Activated naive CD4-positive, alpha-beta T cell treated with anti-CD3 and anti-CD28 coated beads, Interleukin-2, amount 10 ng/mL, durations not matched to agents 7 days and 5 days (primary cell): ENCODE data around the gene KRT2.

ENCODE experiments used
- CTCF ChIA-PET: fragments of 350-600 bp; sonication (Branson Sonifier 250); formaldehyde crosslinking; loops from one replicate; lab custom pipeline; 2021; ENCODE audit warnings: antibody characterized with exemption; lab: Charles Lee
- DNase-seq: peaks from one replicate; pipeline ENCODE4 v3.0.0-alpha.2; 2020
- H3K27ac Mint-ChIP-seq: one replicate; pipeline ENCODE4 v1.8.0; 2021; ENCODE audit warnings: mild to moderate bottlenecking, moderate library complexity, mixed read lengths
- H3K27me3 Mint-ChIP-seq: one replicate; pipeline ENCODE4 v1.8.0; 2021; ENCODE audit warnings: mild to moderate bottlenecking, mixed read lengths
- H3K36me3 Mint-ChIP-seq: one replicate; pipeline ENCODE4 v1.8.0; 2021; ENCODE audit warnings: mixed read lengths
- H3K4me1 Mint-ChIP-seq: one replicate; pipeline ENCODE4 v1.8.0; 2021; ENCODE audit warnings: mixed read lengths
- H3K4me3 Mint-ChIP-seq: one replicate; pipeline ENCODE4 v1.8.0; 2021; ENCODE audit warnings: mild to moderate bottlenecking, moderate library complexity, mixed read lengths
- H3K9me3 Mint-ChIP-seq: one replicate; pipeline ENCODE4 v1.8.0; 2021; ENCODE audit warnings: mixed read lengths

The KRT2 gene

DNA sequence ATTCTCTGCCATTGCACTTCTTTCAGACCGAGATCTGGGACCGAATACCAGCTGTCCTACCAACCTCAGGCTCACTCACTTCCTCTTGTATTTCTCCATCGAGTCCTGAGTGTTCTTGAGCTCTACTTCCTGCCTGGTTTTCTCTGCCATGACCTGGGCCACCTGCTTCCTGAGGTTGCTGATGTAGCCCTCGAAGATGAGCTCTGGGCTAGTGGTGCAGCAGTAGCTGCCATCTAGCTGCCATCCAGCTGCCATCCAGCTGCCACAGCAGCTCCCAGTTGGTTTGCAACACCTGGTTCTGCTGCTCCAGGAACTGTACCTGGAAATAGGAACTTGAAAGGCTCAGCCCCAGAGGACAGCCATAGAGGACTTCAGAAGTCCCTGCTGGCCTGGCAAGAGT is 18.6 kb downstream of the KRT2 start:
- DNase-seq: peak; percentile 71
- no peak overlapping the region for H3K4me3 Mint-ChIP-seq
- peaks cover 8% of the 10 kb centered on the region for H3K27me3 Mint-ChIP-seq
- peaks cover 1% of the 10 kb centered on the region for H3K36me3 Mint-ChIP-seq
- H3K4me1 Mint-ChIP-seq: peaks cover 66% of the 10 kb centered on the region
- CTCF ChIA-PET: interaction anchor here (0.8 to 1.2 kb wide), 3 partner anchors 8 to 23 kb away, joined by 3 to 6 read pairs (median 3); no protein-coding TSS in a partner anchor
- H3K9me3 Mint-ChIP-seq: peaks cover 1% of the 10 kb centered on the region
- H3K27ac Mint-ChIP-seq: peak overlapping the region; percentile 83

DNA sequence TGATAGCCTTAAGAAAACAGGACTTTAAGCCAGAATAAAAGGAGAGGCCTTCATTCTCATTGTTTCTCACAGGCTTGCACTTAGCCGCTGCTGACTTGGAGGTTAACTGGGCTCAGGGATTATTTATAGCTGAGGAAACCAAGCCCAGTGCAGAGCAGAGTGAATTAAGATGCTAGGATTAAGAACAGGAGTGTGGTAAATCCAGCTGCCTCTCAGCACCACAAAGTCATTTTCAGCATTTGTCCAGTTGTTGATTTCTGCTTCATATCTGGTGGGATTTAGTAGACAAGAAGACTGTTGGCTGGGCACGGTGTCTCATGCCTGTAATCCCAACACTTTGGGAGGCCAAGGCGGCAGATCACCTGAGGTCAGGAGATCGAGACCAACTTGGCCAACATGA is 19.4 kb downstream of the KRT2 start:
- no peak overlapping the region for H3K27ac Mint-ChIP-seq
- H3K9me3 Mint-ChIP-seq: peaks cover 1% of the 10 kb centered on the region
- H3K4me1 Mint-ChIP-seq: peaks cover 68% of the 10 kb centered on the region
- CTCF ChIA-PET: interaction anchor here (1.2 to 1.5 kb wide), 2 partner anchors 9 to 238 kb away, joined by 3 to 6 read pairs; no protein-coding TSS in a partner anchor
- no peak overlapping the region for H3K4me3 Mint-ChIP-seq
- DNase-seq: no peak
- peaks cover 8% of the 10 kb centered on the region for H3K27me3 Mint-ChIP-seq
- peaks cover 1% of the 10 kb centered on the region for H3K36me3 Mint-ChIP-seq

- peaks cover 1% of the 10 kb centered on the region for H3K36me3 Mint-ChIP-seq
- DNase-seq: peak; percentile 15
- H3K27me3 Mint-ChIP-seq: peaks cover 6% of the 10 kb centered on the region
- peaks cover 75% of the 10 kb centered on the region for H3K4me1 Mint-ChIP-seq
- peaks cover 1% of the 10 kb centered on the region for H3K9me3 Mint-ChIP-seq
- CTCF ChIA-PET: interaction anchor here (1.5 kb wide), 1 partner anchor 239 kb away, joined by 3 read pairs; no protein-coding TSS in a partner anchor
- no peak overlapping the region for H3K4me3 Mint-ChIP-seq
- peak overlapping the region; percentile 58 for H3K27ac Mint-ChIP-seq
Observed at GRCh38 chr12:52631676-52632459, 20.1 kb downstream of the KRT2 start.

GRCh38 chr12:52631264-52631663 is 20.7 kb downstream of the KRT2 start:
- Mint-ChIP-seq H3K27ac (no peak overlapping the region), H3K36me3 (peaks cover 1% of the 10 kb centered on the region), H3K27me3 (peaks cover 4% of the 10 kb centered on the region), H3K4me3 (no peak overlapping the region), H3K9me3 (peaks cover 1% of the 10 kb centered on the region), H3K4me1 (peaks cover 75% of the 10 kb centered on the region)
- CTCF ChIA-PET: no interaction called here
- DNase-seq: peak; percentile 14

DNA sequence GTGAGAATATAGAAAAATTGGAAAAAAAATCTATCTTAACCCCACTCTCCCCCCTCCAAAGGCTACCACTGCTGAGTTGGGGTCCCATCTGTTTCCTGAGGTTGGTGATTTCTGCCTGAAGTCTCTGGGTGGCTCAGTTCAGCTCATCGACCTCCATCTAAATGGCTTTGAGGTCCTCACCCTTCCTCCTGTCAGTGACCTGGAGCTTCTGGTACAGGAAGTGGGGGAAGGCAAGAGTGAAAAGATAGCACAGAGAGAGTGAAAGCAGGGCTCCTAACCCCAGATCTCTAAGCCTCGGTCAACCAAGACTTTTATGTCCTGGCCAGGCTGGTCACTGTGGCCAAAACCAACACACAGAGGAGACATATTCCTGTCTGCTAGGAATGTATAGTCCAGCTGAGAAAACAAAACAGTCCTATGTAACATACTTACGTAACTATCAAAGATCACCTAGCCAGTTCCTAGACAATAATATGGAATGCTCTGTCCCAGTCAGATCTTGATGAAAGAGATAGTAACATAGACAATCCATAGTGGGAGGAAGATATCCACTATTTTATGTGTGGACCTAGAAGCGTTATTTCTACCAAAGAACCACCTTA is 21.3 kb downstream of the KRT2 start:
- CTCF ChIA-PET: interaction anchor here (1.2 kb wide), 1 partner anchor 249 kb away, joined by 3 read pairs; no protein-coding TSS in a partner anchor
- H3K4me1 Mint-ChIP-seq: peaks cover 73% of the 10 kb centered on the region
- H3K27me3 Mint-ChIP-seq: peaks cover 4% of the 10 kb centered on the region
- peaks cover 1% of the 10 kb centered on the region for H3K9me3 Mint-ChIP-seq
- H3K27ac Mint-ChIP-seq: peak overlapping the region; percentile 49
- peak; percentile 23 for DNase-seq
- H3K4me3 Mint-ChIP-seq: peak overlapping the region; percentile 59
- peaks cover 1% of the 10 kb centered on the region for H3K36me3 Mint-ChIP-seq

GRCh38 chr12:52630008-52630500 is 22.0 kb downstream of the KRT2 start:
- Mint-ChIP-seq H3K4me1 (peaks cover 71% of the 10 kb centered on the region), H3K4me3 (peak overlapping the region; percentile 59), H3K36me3 (peaks cover 1% of the 10 kb centered on the region), H3K9me3 (peaks cover 1% of the 10 kb centered on the region), H3K27ac (peak overlapping the region; percentile 49), H3K27me3 (peaks cover 4% of the 10 kb centered on the region)
- DNase-seq: peak; percentile 15
- CTCF ChIA-PET: interaction anchor here (1.2 kb wide), 1 partner anchor 250 kb away, joined by 3 read pairs; no protein-coding TSS in a partner anchor

DNA sequence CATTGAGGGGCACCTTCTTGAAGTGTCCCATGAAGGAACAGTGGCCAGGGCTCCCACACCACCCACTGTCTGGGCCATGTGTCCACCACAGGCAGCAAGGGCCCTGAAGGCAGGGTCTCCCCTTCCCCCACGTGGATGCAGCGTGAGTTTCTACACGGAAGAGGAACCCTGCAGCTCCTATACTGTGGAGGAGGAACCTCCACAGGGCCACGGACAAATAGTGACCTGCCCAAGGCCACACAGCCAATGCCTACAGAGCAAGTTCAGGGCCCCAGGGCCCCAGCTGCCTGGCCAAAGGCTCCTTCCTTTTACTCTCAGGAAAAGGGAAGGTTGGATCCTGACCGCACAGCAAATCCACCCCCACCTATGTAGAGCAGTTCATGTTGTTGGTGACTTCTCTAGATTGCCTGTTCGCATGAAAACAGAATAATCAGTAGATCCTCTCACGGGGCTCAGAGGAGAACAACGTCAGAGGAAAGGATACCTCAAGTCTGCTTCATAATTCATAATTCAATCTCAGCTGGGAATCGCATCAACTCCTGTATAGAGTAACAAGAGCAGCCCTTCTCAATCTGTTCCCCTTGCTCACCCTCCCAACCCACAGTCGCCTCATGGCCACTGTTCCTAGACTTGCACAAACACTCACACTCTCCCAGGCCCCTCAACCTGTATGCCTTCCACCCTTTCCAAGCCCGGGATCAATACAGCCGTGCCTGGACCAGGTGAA is 22.6 kb downstream of the KRT2 start:
- peak; percentile 17 for DNase-seq
- Mint-ChIP-seq H3K4me1 (peaks cover 67% of the 10 kb centered on the region), H3K9me3 (peaks cover 1% of the 10 kb centered on the region), H3K27ac (peak overlapping the region; percentile 33), H3K36me3 (peaks cover 1% of the 10 kb centered on the region), H3K4me3 (peak overlapping the region; percentile 59), H3K27me3 (peaks cover 4% of the 10 kb centered on the region)
- CTCF ChIA-PET: interaction anchor here (1.2 kb wide), 1 partner anchor 251 kb away, joined by 3 read pairs; no protein-coding TSS in a partner anchor

DNA sequence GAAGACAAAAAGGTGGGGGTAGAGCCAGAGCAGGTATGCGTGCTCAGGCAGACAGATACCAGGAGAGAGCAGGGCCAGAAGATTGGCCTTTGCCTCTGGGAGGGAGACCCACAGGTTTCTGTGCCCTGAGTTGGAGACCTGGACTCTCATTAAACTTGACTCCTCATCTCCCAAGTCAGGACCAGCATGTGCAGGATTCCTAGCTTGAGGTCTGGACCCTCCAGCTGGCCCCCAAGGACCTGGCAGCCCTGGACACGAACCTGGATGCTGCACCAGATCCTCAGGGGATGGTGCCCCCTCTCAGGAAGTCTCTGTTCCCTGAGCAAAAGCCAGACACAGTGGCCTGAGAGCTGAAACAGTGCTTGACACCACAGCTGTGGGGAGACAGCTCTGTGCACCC is 23.2 kb downstream of the KRT2 start:
- H3K27ac Mint-ChIP-seq: no peak overlapping the region
- no peak for DNase-seq
- peaks cover 4% of the 10 kb centered on the region for H3K27me3 Mint-ChIP-seq
- H3K4me3 Mint-ChIP-seq: no peak overlapping the region
- CTCF ChIA-PET: no interaction called here
- H3K36me3 Mint-ChIP-seq: no peaks in the 10 kb centered on the region
- H3K4me1 Mint-ChIP-seq: peaks cover 61% of the 10 kb centered on the region
- no peaks in the 10 kb centered on the region for H3K9me3 Mint-ChIP-seq

DNA sequence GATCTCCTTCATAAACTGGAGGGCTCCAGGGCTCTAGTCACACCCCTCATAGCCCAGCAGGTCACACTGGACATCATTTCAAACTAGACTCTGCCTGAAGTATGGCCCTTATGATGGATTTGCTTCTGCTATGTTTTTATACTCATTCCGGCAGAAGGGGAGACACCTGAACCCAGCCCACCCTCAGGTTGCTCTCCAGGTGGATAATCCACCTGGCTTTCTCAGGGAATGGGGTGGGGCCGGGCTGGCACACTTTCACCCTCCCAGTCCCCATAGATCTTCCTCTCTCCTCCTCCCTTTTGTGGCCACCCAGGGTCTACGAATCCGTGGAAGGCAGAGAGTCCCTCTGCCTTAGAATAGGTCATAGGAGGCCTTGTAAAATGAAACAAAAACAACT is 23.9 kb downstream of the KRT2 start:
- Mint-ChIP-seq H3K36me3 (no peaks in the 10 kb centered on the region), H3K4me3 (no peak overlapping the region), H3K4me1 (peaks cover 54% of the 10 kb centered on the region), H3K9me3 (no peaks in the 10 kb centered on the region), H3K27me3 (peaks cover under 1% of the 10 kb centered on the region), H3K27ac (no peak overlapping the region)
- CTCF ChIA-PET: no interaction called here
- no peak for DNase-seq

- no peak overlapping the region for H3K4me3 Mint-ChIP-seq
- CTCF ChIA-PET: interaction anchor here (0.7 kb wide), 1 partner anchor 236 kb away, joined by 3 read pairs; no protein-coding TSS in a partner anchor
- DNase-seq: no peak
- H3K27me3 Mint-ChIP-seq: no peaks in the 10 kb centered on the region
- H3K27ac Mint-ChIP-seq: no peak overlapping the region
- H3K9me3 Mint-ChIP-seq: no peaks in the 10 kb centered on the region
- H3K4me1 Mint-ChIP-seq: peaks cover 48% of the 10 kb centered on the region
- H3K36me3 Mint-ChIP-seq: peaks cover 3% of the 10 kb centered on the region
Observed at GRCh38 chr12:52627395-52628110, 24.5 kb downstream of the KRT2 start.

DNA sequence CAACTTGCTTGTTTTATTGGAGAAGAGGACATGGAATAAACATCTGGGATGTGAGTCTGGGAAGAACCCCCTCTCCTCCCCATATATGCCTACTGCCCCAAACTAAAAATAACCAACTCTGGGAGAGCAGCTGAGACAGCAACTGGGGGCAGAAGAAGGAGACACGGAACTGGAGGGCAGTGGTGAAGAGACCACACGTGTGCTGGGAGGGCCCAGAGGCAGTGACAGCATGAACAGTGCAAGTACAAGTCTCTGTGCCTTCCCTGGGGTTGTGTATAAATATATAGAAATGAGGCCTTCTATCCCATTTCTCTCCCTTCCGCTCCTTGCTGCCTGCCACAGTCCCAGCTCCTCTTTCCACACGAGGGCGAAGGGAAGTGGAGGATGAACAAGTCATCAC is 29.7 kb downstream of the KRT2 start:
- H3K4me3 Mint-ChIP-seq: no peak overlapping the region
- no peak for DNase-seq
- CTCF ChIA-PET: no interaction called here
- H3K27ac Mint-ChIP-seq: no peak overlapping the region
- peaks cover 3% of the 10 kb centered on the region for H3K36me3 Mint-ChIP-seq
- peaks cover 16% of the 10 kb centered on the region for H3K4me1 Mint-ChIP-seq
- H3K27me3 Mint-ChIP-seq: peaks cover under 1% of the 10 kb centered on the region
- H3K9me3 Mint-ChIP-seq: no peaks in the 10 kb centered on the region

DNA sequence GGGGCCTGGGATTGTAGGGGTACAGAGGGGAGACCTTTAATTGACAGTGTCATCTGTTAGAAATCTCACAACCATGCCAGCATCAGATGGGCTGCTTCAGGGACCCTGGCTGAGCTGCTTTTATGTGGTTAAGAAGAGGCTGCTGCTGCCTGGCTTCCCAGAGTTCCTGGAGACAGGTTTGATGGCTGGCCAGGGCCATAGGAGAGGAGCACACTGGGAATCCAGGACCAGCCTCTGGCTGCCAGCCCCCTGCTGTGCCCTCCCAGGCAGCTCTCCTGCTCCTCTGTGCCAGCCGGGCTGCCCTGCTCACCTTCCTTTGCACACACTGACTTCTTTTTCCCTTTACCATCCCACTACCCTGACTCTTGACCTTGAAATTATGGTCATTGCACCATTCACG is 33.1 kb downstream of the KRT2 start:
- peak; percentile 8 for DNase-seq
- peaks cover 4% of the 10 kb centered on the region for H3K27me3 Mint-ChIP-seq
- H3K36me3 Mint-ChIP-seq: peaks cover 3% of the 10 kb centered on the region
- CTCF ChIA-PET: interaction anchor here (0.9 to 1.1 kb wide), 2 partner anchors 9 to 261 kb away, joined by 3 read pairs; no protein-coding TSS in a partner anchor
- no peaks in the 10 kb centered on the region for H3K9me3 Mint-ChIP-seq
- no peak overlapping the region for H3K27ac Mint-ChIP-seq
- peaks cover 37% of the 10 kb centered on the region for H3K4me1 Mint-ChIP-seq
- no peak overlapping the region for H3K4me3 Mint-ChIP-seq

DNA sequence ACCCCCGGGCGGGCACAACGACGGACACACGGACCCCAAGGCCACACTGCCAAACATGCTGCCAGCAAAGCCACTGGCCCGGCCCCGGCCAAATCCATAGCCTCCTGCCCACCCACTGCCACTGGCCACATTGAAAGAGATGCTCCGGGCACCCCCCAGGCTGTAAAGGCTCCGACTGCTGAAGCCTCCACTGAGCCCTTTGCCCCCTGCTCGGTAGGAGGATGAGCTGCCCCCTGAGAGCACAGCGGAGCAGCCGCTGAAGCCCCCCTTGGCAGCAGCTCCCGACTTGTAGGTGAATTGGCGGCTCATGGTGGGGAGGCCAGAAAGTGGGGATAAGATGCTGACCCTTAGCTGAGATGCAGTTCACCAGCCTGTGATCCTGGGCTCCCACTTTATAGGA is 33.8 kb downstream of the KRT2 start, which contains the start of gene KRT73:
Gene KRT73, minus strand, starts transcription at position 344 of the 400 bp plus-strand sequence. Its CDS starts 35 bp downstream, at position 309.
- Mint-ChIP-seq H3K4me1 (peaks cover 43% of the 10 kb centered on the region), H3K4me3 (no peak within 1 kb of the TSS), H3K36me3 (peaks cover 3% of the 10 kb centered on the region), H3K9me3 (no peaks in the 10 kb centered on the region), H3K27ac (no peak within 1 kb of the TSS), H3K27me3 (peaks cover 4% of the 10 kb centered on the region)
- DNase-seq: peak; percentile 16
- CTCF ChIA-PET: no interaction called here
